Esophagus muscularis mucosa (tissue), 4 donors: Measurements from ENCODE around the gene POLG.

Experiments used
- CTCF ChIP-seq, 3 experiments: fragments of 200-600 bp in 2 of 3; fragments of 450-650 bp in 1 of 3; sonication (generic) in 2 of 3; IDR thresholded peaks; one replicate each; pipeline ENCODE4 v1.5.1; 2017 to 2019; ENCODE audit warnings: antibody characterized with exemption in 3 of 3, mild to moderate bottlenecking in 2 of 3, moderate library complexity in 1 of 3
- EP300 ChIP-seq: sonication (generic); formaldehyde crosslinking; IDR thresholded peaks from one replicate; pipeline ENCODE4 v1.6.1; 2017; ENCODE audit warnings: antibody characterized with exemption
- POLR2A ChIP-seq: fragments of 450-650 bp; IDR thresholded peaks from one replicate; pipeline ENCODE4 v1.6.1; 2017; ENCODE audit warnings: antibody characterized with exemption, moderate library complexity, mild to moderate bottlenecking, low read depth

GRCh38 chr15:89342840-89343239, 8.2 kb upstream of the POLG start:
- TF ChIP-seq CTCF (IDR thresholded peaks at IDR 0.05) (no peak), EP300 (no peak), POLR2A (no peak)
